HEK293 (cell line): ENCODE measurements around the gene POLR3A.

ENCODE experiments used
- EGR2 ChIP-seq: fragments of 450-650 bp; formaldehyde crosslinking; IDR thresholded peaks from 2 replicates; pipeline ENCODE4 v1.5.1; 2016; ENCODE audit warnings: low read depth, missing biosample characterization, missing genetic modification characterization
- GLI4 ChIP-seq: fragments of 450-650 bp; formaldehyde crosslinking; IDR thresholded peaks from 2 replicates; pipeline ENCODE4 v1.5.1; 2016; ENCODE audit warnings: missing biosample characterization, missing genetic modification characterization
- HOXD13 ChIP-seq: sonication (generic); formaldehyde crosslinking; IDR thresholded peaks from 2 replicates; pipeline ENCODE4 v1.8.0; 2022; ENCODE audit warnings: missing genetic modification reagents, borderline replicate concordance
- KLF10 ChIP-seq: fragments of 450-650 bp; IDR thresholded peaks from 2 replicates; pipeline ENCODE4 v1.5.1; 2018; ENCODE audit warnings: missing biosample characterization, mild to moderate bottlenecking, missing genetic modification characterization
- OVOL3 ChIP-seq: fragments of 450-650 bp; formaldehyde crosslinking; IDR thresholded peaks from 2 replicates; pipeline ENCODE4 v1.5.1; 2016; ENCODE audit warnings: missing biosample characterization, missing genetic modification characterization
- RBAK ChIP-seq: fragments of 450-650 bp; formaldehyde crosslinking; IDR thresholded peaks from 2 replicates; pipeline ENCODE4 v1.5.1; 2016; ENCODE audit warnings: missing biosample characterization, missing genetic modification characterization
- SCRT2 ChIP-seq: fragments of 450-650 bp; formaldehyde crosslinking; IDR thresholded peaks from 2 replicates; pipeline ENCODE4 v1.5.1; 2016; ENCODE audit warnings: missing biosample characterization, missing genetic modification characterization
- SP3 ChIP-seq: fragments of 450-650 bp; formaldehyde crosslinking; IDR thresholded peaks from 2 replicates; pipeline ENCODE4 v1.5.1; 2016; ENCODE audit warnings: missing biosample characterization, missing genetic modification characterization
- YY1 ChIP-seq: fragments of 450-650 bp; formaldehyde crosslinking; IDR thresholded peaks from 2 replicates; pipeline ENCODE4 v1.5.1; 2018; ENCODE audit warnings: missing biosample characterization, missing genetic modification characterization
- ZBTB1 ChIP-seq: fragments of 450-650 bp; formaldehyde crosslinking; IDR thresholded peaks from 2 replicates; pipeline ENCODE4 v1.5.1; 2016; ENCODE audit warnings: missing biosample characterization, missing genetic modification characterization
- ZBTB7A ChIP-seq: fragments of 450-650 bp; formaldehyde crosslinking; IDR thresholded peaks from 2 replicates; pipeline ENCODE4 v1.5.1; 2016; ENCODE audit warnings: low read depth, missing biosample characterization, missing genetic modification characterization
- ZNF211 ChIP-seq: fragments of 450-650 bp; formaldehyde crosslinking; IDR thresholded peaks from 2 replicates; pipeline ENCODE4 v1.5.1; 2016; ENCODE audit warnings: low read depth, missing biosample characterization, missing genetic modification characterization
- ZNF354C ChIP-seq: fragments of 450-650 bp; formaldehyde crosslinking; IDR thresholded peaks from 2 replicates; pipeline ENCODE4 v1.5.1; 2016; ENCODE audit warnings: missing biosample characterization, missing genetic modification characterization, low read depth, borderline replicate concordance
- ZNF423 ChIP-seq: fragments of 450-650 bp; formaldehyde crosslinking; IDR thresholded peaks from 2 replicates; pipeline ENCODE4 v1.5.1; 2016; ENCODE audit warnings: missing biosample characterization, missing genetic modification characterization
- ZNF558 ChIP-seq: fragments of 450-650 bp; formaldehyde crosslinking; IDR thresholded peaks from 2 replicates; pipeline ENCODE4 v1.5.1; 2016; ENCODE audit warnings: missing biosample characterization, missing genetic modification characterization
- ZNF621 ChIP-seq: fragments of 450-650 bp; formaldehyde crosslinking; IDR thresholded peaks from 2 replicates; pipeline ENCODE4 v1.5.1; 2017; ENCODE audit warnings: missing biosample characterization, missing genetic modification characterization
- ZNF837 ChIP-seq: fragments of 450-650 bp; formaldehyde crosslinking; IDR thresholded peaks from 2 replicates; pipeline ENCODE4 v1.5.1; 2016; ENCODE audit warnings: missing biosample characterization, missing genetic modification characterization
- TF ChIP-seq, protein P1 (sequence below): fragments of 450-650 bp; formaldehyde crosslinking; IDR thresholded peaks from 2 replicates; pipeline ENCODE4 v1.5.1; 2016; ENCODE audit warnings: missing biosample characterization, missing genetic modification characterization
- TF ChIP-seq, protein P2 (sequence below): fragments of 450-650 bp; formaldehyde crosslinking; IDR thresholded peaks from 2 replicates; pipeline ENCODE4 v1.5.1; 2016; ENCODE audit warnings: missing biosample characterization, missing genetic modification characterization
- TF ChIP-seq, protein P3 (sequence below): fragments of 450-650 bp; formaldehyde crosslinking; optimal IDR thresholded peaks from 2 replicates; pipeline ENCODE3; 2016; ENCODE audit warnings: missing biosample characterization, mild to moderate bottlenecking, missing genetic modification characterization
- TF ChIP-seq, protein P4 (sequence below): fragments of 450-650 bp; formaldehyde crosslinking; IDR thresholded peaks from 2 replicates; pipeline ENCODE4 v1.5.1; 2016; ENCODE audit warnings: missing biosample characterization, missing genetic modification characterization
- TF ChIP-seq, protein P5 (sequence below): fragments of 450-650 bp; formaldehyde crosslinking; conservative IDR thresholded peaks from 2 replicates; pipeline ENCODE4 v1.5.1; 2016; ENCODE audit warnings: low read depth, missing biosample characterization, missing genetic modification characterization
- TF ChIP-seq, protein P6 (sequence below): fragments of 450-650 bp; formaldehyde crosslinking; IDR thresholded peaks from 2 replicates; pipeline ENCODE4 v1.5.1; 2017; ENCODE audit warnings: missing biosample characterization, missing genetic modification characterization

Gene POLR3A

DNA sequence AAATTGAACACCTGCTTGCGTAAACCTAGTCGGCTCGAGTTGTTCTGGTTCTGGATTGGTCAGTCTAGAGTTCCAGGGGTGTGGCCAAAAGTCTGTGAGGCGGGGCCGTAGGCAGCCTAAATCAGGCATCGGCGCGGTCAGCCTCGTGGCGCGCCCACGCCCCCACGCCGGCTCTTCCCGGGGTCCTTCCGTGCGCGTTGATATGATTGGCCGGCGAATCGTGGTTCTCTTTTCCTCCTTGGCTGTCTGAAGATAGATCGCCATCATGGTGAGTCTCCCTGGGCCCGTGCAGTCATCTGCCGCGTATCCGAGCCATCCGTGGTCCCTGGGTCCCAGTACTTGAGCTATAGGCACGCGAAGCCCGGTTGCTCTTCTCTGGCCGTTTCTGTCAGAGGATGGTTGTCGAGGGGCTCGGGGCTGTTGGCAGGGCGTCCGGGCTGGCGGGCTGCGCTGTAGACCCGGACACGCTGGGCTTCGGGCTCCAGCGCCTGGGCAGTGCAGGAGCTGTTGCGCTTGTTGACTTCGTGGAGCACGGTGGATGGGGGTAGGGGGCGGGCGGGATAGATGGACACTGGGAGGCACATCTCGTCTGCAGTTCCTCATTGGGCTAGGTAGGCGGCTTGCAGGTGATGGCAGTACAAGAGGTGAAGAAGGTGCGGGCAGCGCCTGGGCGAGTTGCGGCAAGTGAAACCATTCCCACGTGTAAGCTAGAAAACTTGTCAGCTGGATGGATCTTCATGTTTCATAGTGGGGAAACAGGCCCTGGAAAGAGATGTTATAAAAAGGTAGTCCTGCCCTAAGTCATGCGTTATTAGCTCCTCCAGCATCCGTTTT, 4.5 kb upstream of the POLR3A start, which contains the start of gene RPS24 (continued):
- TF ChIP-seq, protein P1, sequence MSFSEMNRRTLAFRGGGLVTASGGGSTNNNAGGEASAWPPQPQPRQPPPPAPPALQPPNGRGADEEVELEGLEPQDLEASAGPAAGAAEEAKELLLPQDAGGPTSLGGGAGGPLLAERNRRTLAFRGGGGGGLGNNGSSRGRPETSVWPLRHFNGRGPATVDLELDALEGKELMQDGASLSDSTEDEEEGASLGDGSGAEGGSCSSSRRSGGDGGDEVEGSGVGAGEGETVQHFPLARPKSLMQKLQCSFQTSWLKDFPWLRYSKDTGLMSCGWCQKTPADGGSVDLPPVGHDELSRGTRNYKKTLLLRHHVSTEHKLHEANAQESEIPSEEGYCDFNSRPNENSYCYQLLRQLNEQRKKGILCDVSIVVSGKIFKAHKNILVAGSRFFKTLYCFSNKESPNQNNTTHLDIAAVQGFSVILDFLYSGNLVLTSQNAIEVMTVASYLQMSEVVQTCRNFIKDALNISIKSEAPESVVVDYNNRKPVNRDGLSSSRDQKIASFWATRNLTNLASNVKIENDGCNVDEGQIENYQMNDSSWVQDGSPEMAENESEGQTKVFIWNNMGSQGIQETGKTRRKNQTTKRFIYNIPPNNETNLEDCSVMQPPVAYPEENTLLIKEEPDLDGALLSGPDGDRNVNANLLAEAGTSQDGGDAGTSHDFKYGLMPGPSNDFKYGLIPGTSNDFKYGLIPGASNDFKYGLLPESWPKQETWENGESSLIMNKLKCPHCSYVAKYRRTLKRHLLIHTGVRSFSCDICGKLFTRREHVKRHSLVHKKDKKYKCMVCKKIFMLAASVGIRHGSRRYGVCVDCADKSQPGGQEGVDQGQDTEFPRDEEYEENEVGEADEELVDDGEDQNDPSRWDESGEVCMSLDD (tag by site-specific recombination) = no peak
- TF ChIP-seq EGR2 (tag by site-specific recombination) (peak; percentile 81), ZNF621 (no peak), ZNF837 (tag by site-specific recombination) (no peak), HOXD13 (CRISPR knock-in tag) (no peak), SCRT2 (tag by site-specific recombination) (peak; percentile 77), SP3 (peak; percentile 84), KLF10 (tag by site-specific recombination) (peak; percentile 78; the same call in 1 of the 2 replicates), OVOL3 (tag by site-specific recombination) (0 out of 2 replicates have a peak, but pooled peaks have one; percentile 32), RBAK (no peak), ZBTB1 (no peak), ZNF558 (tag by site-specific recombination) (no peak), ZNF423 (tag by site-specific recombination) (no peak), ZBTB7A (tag by site-specific recombination) (peak; percentile 68; the same call in 1 of the 2 replicates), GLI4 (tag by site-specific recombination) (peak; percentile 87; the same call in 1 of the 2 replicates), ZNF211 (no peak), ZNF354C (tag by site-specific recombination) (no peak), YY1 (tag by site-specific recombination) (peak; percentile 88)
- TF ChIP-seq, protein P2, sequence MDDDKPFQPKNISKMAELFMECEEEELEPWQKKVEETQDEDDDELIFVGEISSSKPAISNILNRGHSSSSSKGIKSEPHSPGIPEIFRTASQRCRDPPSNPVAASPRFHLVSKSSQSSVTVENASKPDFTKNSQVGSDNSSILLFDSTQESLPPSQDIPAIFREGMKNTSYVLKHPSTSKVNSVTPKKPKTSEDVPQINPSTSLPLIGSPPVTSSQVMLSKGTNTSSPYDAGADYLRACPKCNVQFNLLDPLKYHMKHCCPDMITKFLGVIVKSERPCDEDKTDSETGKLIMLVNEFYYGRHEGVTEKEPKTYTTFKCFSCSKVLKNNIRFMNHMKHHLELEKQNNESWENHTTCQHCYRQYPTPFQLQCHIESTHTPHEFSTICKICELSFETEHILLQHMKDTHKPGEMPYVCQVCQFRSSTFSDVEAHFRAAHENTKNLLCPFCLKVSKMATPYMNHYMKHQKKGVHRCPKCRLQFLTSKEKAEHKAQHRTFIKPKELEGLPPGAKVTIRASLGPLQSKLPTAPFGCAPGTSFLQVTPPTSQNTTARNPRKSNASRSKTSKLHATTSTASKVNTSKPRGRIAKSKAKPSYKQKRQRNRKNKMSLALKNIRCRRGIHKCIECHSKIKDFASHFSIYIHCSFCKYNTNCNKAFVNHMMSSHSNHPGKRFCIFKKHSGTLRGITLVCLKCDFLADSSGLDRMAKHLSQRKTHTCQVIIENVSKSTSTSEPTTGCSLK = no peak
- TF ChIP-seq, protein P3, sequence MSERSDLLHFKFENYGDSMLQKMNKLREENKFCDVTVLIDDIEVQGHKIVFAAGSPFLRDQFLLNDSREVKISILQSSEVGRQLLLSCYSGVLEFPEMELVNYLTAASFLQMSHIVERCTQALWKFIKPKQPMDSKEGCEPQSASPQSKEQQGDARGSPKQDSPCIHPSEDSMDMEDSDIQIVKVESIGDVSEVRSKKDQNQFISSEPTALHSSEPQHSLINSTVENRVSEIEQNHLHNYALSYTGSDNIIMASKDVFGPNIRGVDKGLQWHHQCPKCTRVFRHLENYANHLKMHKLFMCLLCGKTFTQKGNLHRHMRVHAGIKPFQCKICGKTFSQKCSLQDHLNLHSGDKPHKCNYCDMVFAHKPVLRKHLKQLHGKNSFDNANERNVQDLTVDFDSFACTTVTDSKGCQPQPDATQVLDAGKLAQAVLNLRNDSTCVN (tag by site-specific recombination) = peak; percentile 56
- TF ChIP-seq, protein P4, sequence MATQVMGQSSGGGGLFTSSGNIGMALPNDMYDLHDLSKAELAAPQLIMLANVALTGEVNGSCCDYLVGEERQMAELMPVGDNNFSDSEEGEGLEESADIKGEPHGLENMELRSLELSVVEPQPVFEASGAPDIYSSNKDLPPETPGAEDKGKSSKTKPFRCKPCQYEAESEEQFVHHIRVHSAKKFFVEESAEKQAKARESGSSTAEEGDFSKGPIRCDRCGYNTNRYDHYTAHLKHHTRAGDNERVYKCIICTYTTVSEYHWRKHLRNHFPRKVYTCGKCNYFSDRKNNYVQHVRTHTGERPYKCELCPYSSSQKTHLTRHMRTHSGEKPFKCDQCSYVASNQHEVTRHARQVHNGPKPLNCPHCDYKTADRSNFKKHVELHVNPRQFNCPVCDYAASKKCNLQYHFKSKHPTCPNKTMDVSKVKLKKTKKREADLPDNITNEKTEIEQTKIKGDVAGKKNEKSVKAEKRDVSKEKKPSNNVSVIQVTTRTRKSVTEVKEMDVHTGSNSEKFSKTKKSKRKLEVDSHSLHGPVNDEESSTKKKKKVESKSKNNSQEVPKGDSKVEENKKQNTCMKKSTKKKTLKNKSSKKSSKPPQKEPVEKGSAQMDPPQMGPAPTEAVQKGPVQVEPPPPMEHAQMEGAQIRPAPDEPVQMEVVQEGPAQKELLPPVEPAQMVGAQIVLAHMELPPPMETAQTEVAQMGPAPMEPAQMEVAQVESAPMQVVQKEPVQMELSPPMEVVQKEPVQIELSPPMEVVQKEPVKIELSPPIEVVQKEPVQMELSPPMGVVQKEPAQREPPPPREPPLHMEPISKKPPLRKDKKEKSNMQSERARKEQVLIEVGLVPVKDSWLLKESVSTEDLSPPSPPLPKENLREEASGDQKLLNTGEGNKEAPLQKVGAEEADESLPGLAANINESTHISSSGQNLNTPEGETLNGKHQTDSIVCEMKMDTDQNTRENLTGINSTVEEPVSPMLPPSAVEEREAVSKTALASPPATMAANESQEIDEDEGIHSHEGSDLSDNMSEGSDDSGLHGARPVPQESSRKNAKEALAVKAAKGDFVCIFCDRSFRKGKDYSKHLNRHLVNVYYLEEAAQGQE (tag by site-specific recombination) = peak; percentile 48; the same call in 1 of the 2 replicates
- TF ChIP-seq, protein P5, sequence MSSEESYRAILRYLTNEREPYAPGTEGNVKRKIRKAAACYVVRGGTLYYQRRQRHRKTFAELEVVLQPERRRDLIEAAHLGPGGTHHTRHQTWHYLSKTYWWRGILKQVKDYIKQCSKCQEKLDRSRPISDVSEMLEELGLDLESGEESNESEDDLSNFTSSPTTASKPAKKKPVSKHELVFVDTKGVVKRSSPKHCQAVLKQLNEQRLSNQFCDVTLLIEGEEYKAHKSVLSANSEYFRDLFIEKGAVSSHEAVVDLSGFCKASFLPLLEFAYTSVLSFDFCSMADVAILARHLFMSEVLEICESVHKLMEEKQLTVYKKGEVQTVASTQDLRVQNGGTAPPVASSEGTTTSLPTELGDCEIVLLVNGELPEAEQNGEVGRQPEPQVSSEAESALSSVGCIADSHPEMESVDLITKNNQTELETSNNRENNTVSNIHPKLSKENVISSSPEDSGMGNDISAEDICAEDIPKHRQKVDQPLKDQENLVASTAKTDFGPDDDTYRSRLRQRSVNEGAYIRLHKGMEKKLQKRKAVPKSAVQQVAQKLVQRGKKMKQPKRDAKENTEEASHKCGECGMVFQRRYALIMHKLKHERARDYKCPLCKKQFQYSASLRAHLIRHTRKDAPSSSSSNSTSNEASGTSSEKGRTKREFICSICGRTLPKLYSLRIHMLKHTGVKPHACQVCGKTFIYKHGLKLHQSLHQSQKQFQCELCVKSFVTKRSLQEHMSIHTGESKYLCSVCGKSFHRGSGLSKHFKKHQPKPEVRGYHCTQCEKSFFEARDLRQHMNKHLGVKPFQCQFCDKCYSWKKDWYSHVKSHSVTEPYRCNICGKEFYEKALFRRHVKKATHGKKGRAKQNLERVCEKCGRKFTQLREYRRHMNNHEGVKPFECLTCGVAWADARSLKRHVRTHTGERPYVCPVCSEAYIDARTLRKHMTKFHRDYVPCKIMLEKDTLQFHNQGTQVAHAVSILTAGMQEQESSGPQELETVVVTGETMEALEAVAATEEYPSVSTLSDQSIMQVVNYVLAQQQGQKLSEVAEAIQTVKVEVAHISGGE (tag by site-specific recombination) = 0 out of 2 replicates have a peak, but pooled peaks have one; percentile 19
- TF ChIP-seq, protein P6, sequence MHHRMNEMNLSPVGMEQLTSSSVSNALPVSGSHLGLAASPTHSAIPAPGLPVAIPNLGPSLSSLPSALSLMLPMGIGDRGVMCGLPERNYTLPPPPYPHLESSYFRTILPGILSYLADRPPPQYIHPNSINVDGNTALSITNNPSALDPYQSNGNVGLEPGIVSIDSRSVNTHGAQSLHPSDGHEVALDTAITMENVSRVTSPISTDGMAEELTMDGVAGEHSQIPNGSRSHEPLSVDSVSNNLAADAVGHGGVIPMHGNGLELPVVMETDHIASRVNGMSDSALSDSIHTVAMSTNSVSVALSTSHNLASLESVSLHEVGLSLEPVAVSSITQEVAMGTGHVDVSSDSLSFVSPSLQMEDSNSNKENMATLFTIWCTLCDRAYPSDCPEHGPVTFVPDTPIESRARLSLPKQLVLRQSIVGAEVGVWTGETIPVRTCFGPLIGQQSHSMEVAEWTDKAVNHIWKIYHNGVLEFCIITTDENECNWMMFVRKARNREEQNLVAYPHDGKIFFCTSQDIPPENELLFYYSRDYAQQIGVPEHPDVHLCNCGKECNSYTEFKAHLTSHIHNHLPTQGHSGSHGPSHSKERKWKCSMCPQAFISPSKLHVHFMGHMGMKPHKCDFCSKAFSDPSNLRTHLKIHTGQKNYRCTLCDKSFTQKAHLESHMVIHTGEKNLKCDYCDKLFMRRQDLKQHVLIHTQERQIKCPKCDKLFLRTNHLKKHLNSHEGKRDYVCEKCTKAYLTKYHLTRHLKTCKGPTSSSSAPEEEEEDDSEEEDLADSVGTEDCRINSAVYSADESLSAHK = 0 out of 2 replicates have a peak, but pooled peaks have one; percentile 20
